DND-41 (cell line): ENCODE measurements around the gene KERA.

Experiments used
- CTCF ChIP-seq: IDR thresholded peaks from 2 replicates; pipeline ENCODE4 v1.5.1; 2012; ENCODE audit warnings: borderline replicate concordance, low read length, moderate library complexity, mild to moderate bottlenecking; ENCODE audit not compliant: poor library complexity, severe bottlenecking; ENCODE audit errors: extremely low read depth
- EZH2 ChIP-seq: IDR thresholded peaks from 3 replicates; pipeline ENCODE4 v1.6.1; 2012; ENCODE audit warnings: borderline replicate concordance, low read depth, mild to moderate bottlenecking, moderate library complexity, low read length, inconsistent platforms; ENCODE audit not compliant: severe bottlenecking

- no peak for TF ChIP-seq CTCF
- TF ChIP-seq EZH2: no peak
Observed at GRCh38 chr12:91019455-91019854, 38.4 kb downstream of the KERA start.
